IMR-90 (cell line): ENCODE measurements around the gene DYNLRB1.

Experiments
- CTCF ChIP-seq: conservative IDR thresholded peaks from 2 replicates; pipeline ENCODE4 v1.5.1; 2012; ENCODE audit warnings: mild to moderate bottlenecking, low read depth, low read length, improper control_type of control experiment
- MAFK ChIP-seq: IDR thresholded peaks from 2 replicates; pipeline ENCODE4 v1.6.1; 2012; ENCODE audit warnings: low read depth, low read length, improper control_type of control experiment
- MAZ ChIP-seq: IDR thresholded peaks from 2 replicates; pipeline ENCODE4 v1.6.1; 2012; ENCODE audit warnings: low read depth, mild to moderate bottlenecking, low read length, improper control_type of control experiment, moderate library complexity, borderline replicate concordance
- MXI1 ChIP-seq: IDR thresholded peaks from 2 replicates; pipeline ENCODE4 v1.6.1; 2012; ENCODE audit warnings: low read depth, mild to moderate bottlenecking, low read length, moderate library complexity, borderline replicate concordance
- RCOR1 ChIP-seq: IDR thresholded peaks from 2 replicates; pipeline ENCODE4 v1.6.1; 2012; ENCODE audit warnings: mild to moderate bottlenecking, low read length, improper control_type of control experiment; ENCODE audit not compliant: insufficient replicate concordance

GRCh38 chr20:34537651-34538050, 21.4 kb downstream of the DYNLRB1 start:
- TF ChIP-seq MAFK: no peak
- TF ChIP-seq CTCF: no peak
- TF ChIP-seq RCOR1: no peak
- no peak for TF ChIP-seq MAZ
- no peak for TF ChIP-seq MXI1
